Karpas-422 (cell line): ENCODE results near the gene CCL4L2. TPM values are rescaled to one million over a fixed set of nuclear protein-coding genes. Genes with fewer than 3 reads are reported as not detected.
"Not testable (repeated sequence)": the region's sequence is repeated elsewhere in the genome, so short reads cannot be mapped to it uniquely, and the experiment has no call there.

ENCODE experiments used
- DNase-seq: peaks from one replicate; pipeline ENCODE4 v3.0.0-alpha.2; 2015
- H2AFZ ChIP-seq: fragments of 200-600 bp; sonication (generic); 2 replicates; pipeline ENCODE4 v1.6.1; 2014; ENCODE audit warnings: antibody characterized with exemption, low read length, mixed read lengths
- H3K27ac ChIP-seq: fragments of 200-600 bp; sonication (generic); 2 replicates; pipeline ENCODE4 v1.5.1; 2014; ENCODE audit warnings: mild to moderate bottlenecking, low read length, moderate library complexity
- H3K27me3 ChIP-seq: fragments of 200-600 bp; sonication (generic); 2 replicates; pipeline ENCODE4 v1.6.1; 2014; ENCODE audit warnings: low read length, mixed read lengths
- H3K36me3 ChIP-seq: fragments of 200-600 bp; sonication (generic); 2 replicates; pipeline ENCODE4 v1.6.1; 2014; ENCODE audit warnings: low read length, mixed read lengths; ENCODE audit not compliant: insufficient read depth
- H3K4me1 ChIP-seq: fragments of 200-600 bp; sonication (generic); 2 replicates; pipeline ENCODE4 v1.6.1; 2014; ENCODE audit warnings: mild to moderate bottlenecking, low read length, mixed read lengths
- H3K4me2 ChIP-seq: fragments of 200-600 bp; sonication (generic); 2 replicates; pipeline ENCODE4 v1.6.1; 2014; ENCODE audit warnings: low read length, low read depth, mild to moderate bottlenecking; ENCODE audit not compliant: poor library complexity, severe bottlenecking
- H3K4me3 ChIP-seq: fragments of 200-600 bp; sonication (generic); 2 replicates; pipeline ENCODE4 v1.5.1; 2014; ENCODE audit warnings: mild to moderate bottlenecking, antibody characterized with exemption, low read length, mixed read lengths
- H3K79me2 ChIP-seq: fragments of 200-600 bp; sonication (generic); 2 replicates; pipeline ENCODE4 v1.6.1; 2014; ENCODE audit warnings: mild to moderate bottlenecking, low read length, mixed read lengths
- H3K9ac ChIP-seq: fragments of 200-600 bp; sonication (generic); 2 replicates; pipeline ENCODE4 v1.6.0; 2014; ENCODE audit warnings: low read length
- H3K9me2 ChIP-seq: fragments of 200-600 bp; sonication (generic), shearing (Covaris generic); replicated peaks from 2 replicates; pipeline ENCODE4 v1.6.0; 2014; ENCODE audit warnings: mild to moderate bottlenecking, low read length, moderate library complexity; ENCODE audit not compliant: insufficient read depth
- H3K9me3 ChIP-seq: fragments of 300-700, 200-600 bp; sonication (generic); 2 replicates; pipeline ENCODE4 v1.6.1; 2014; ENCODE audit warnings: low read length, mixed read lengths
- H4K20me1 ChIP-seq: fragments of 200-600 bp; sonication (generic); 2 replicates; pipeline ENCODE4 v1.6.1; 2014; ENCODE audit warnings: mild to moderate bottlenecking, antibody characterized with exemption, low read length, low read depth; ENCODE audit not compliant: insufficient read depth
- total RNA-seq: library from RNA; depleted of rRNA; stranded (reverse); fragments of >200 nt; shearing (Covaris generic); gene quantifications from 2 replicates; pipeline ENCODE4 v1.2.3, GENCODE V29; 2014; ENCODE audit warnings: low replicate concordance

The CCL4L2 gene
- total RNA-seq, 1 experiment from 2014 or later, result 14.9 TPM

DNA sequence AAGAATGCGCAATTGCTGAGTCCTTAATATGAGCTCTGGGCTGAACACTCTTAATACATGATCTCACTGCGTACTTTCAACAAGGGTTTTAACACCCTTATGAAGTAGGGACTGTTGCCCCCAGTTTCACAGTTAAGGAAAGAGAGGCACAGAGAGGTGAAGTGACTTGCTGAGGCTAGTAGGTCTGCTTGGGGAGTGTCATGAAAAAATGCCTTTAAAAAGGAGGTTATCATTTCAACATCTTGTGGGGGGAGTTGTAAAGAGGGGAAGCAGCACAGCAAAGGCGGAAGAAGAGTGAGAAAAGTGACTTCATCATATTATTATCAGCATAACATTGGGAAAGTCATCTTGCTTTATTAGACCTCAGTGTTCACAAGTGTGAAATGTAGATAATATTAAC lies 2.1 kb downstream of the CCL4L2 start:
- Histone ChIP-seq H3K9me2 (no peaks in the 10 kb centered on the region), H3K27ac (no peak overlapping the region), H2AFZ (no peak overlapping the region), H3K4me2 (no peak overlapping the region), H3K36me3 (no peaks in the 10 kb centered on the region), H3K27me3 (no peaks in the 10 kb centered on the region), H3K79me2 (no peaks in the 10 kb centered on the region), H3K4me3 (no peak overlapping the region), H3K9me3 (no peaks in the 10 kb centered on the region), H4K20me1 (no peaks in the 10 kb centered on the region), H3K9ac (no peak overlapping the region), H3K4me1 (peaks cover 38% of the 10 kb centered on the region)
- no peak for DNase-seq

GRCh38 chr17:36213695-36214094 lies 2.8 kb downstream of the CCL4L2 start:
- no peak overlapping the region for H2AFZ ChIP-seq
- no peaks in the 10 kb centered on the region for H3K36me3 ChIP-seq
- H3K9ac ChIP-seq, result no peak overlapping the region
- no peak overlapping the region for H3K27ac ChIP-seq
- no peak overlapping the region for H3K4me3 ChIP-seq
- no peaks in the 10 kb centered on the region for H3K9me2 ChIP-seq
- no peaks in the 10 kb centered on the region for H4K20me1 ChIP-seq
- no peaks in the 10 kb centered on the region for H3K27me3 ChIP-seq
- no peak for DNase-seq
- H3K4me1 ChIP-seq, result peaks cover 38% of the 10 kb centered on the region
- no peaks in the 10 kb centered on the region for H3K79me2 ChIP-seq
- no peaks in the 10 kb centered on the region for H3K9me3 ChIP-seq
- no peak overlapping the region for H3K4me2 ChIP-seq

- Histone ChIP-seq H3K36me3 (no peaks in the 10 kb centered on the region), H3K9me2 (no peaks in the 10 kb centered on the region), H3K4me1 (peaks cover 29% of the 10 kb centered on the region), H3K27me3 (no peaks in the 10 kb centered on the region), H3K27ac (no peak overlapping the region), H4K20me1 (no peaks in the 10 kb centered on the region), H3K9me3 (no peaks in the 10 kb centered on the region), H2AFZ (no peak overlapping the region), H3K4me3 (no peak overlapping the region), H3K79me2 (no peaks in the 10 kb centered on the region), H3K9ac (no peak overlapping the region), H3K4me2 (no peak overlapping the region)
- DNase-seq, result no peak
Observed at GRCh38 chr17:36214918-36215317, 4.1 kb downstream of the CCL4L2 start.

- not testable (repeated sequence) for H3K27me3 ChIP-seq
- peaks cover 21% of the 10 kb centered on the region for H3K4me1 ChIP-seq
Observed at GRCh38 chr17:36215406-36216308, 4.8 kb downstream of the CCL4L2 start.

GRCh38 chr17:36219556-36219955 lies 8.7 kb downstream of the CCL4L2 start:
- H3K9ac ChIP-seq, DNase-seq, H4K20me1 ChIP-seq, H3K4me2 ChIP-seq, H3K9me3 ChIP-seq, H3K9me2 ChIP-seq, H3K79me2 ChIP-seq, H3K36me3 ChIP-seq, H3K27me3 ChIP-seq, H3K4me3 ChIP-seq, H3K27ac ChIP-seq, H2AFZ ChIP-seq: not testable (repeated sequence)
- peaks cover 20% of the 10 kb centered on the region for H3K4me1 ChIP-seq

More at GRCh38 chr17:36215406-36216308, 4.8 kb downstream of the CCL4L2 start:
- not testable (repeated sequence) for H3K9ac ChIP-seq, H3K36me3 ChIP-seq, H2AFZ ChIP-seq, H3K27ac ChIP-seq, H3K4me3 ChIP-seq, H3K9me3 ChIP-seq, DNase-seq, H3K4me2 ChIP-seq, H4K20me1 ChIP-seq, H3K9me2 ChIP-seq, H3K79me2 ChIP-seq

GRCh38 chr17:36220737-36221580 lies 10.1 kb downstream of the CCL4L2 start:
- H3K9me2 ChIP-seq, H3K27ac ChIP-seq, H4K20me1 ChIP-seq, H3K4me3 ChIP-seq, H3K9me3 ChIP-seq, H3K27me3 ChIP-seq, H3K79me2 ChIP-seq, H3K36me3 ChIP-seq, H3K9ac ChIP-seq, H2AFZ ChIP-seq: not testable (repeated sequence)
- peak; percentile 40 for DNase-seq
- Histone ChIP-seq H3K4me2 (peak overlapping the region; percentile 7), H3K4me1 (peaks cover 20% of the 10 kb centered on the region)

GRCh38 chr17:36221581-36222100 lies 10.8 kb downstream of the CCL4L2 start:
- DNase-seq, H3K36me3 ChIP-seq, H3K9me3 ChIP-seq, H4K20me1 ChIP-seq, H3K9ac ChIP-seq, H3K4me3 ChIP-seq, H3K79me2 ChIP-seq, H3K27me3 ChIP-seq, H2AFZ ChIP-seq, H3K9me2 ChIP-seq, H3K27ac ChIP-seq: not testable (repeated sequence)
- H3K4me1 ChIP-seq, result peaks cover 20% of the 10 kb centered on the region
- peak overlapping the region; percentile 24 for H3K4me2 ChIP-seq

DNA sequence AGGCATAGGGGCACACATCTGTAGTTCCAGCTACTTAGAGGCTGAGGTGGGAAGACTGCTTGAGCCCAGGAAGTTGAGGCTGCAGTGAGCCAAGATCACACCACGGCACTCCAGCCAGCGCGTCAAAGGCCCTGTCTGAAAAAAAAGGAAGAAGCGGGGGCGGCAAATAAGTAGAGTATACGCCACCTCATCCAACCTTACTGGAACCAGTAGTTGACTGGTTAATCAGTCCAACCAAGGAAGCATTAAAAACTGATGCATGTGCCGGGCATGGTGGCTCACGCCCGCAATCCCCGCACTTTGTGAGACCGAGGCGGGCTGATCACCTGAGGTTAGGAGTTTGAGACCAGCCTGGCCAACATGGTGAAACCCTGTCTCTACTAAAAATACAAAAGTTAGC lies 12.1 kb downstream of the CCL4L2 start:
- not testable (repeated sequence) for H3K9ac ChIP-seq, H3K4me2 ChIP-seq, H3K79me2 ChIP-seq, H3K27me3 ChIP-seq, H3K9me3 ChIP-seq, H2AFZ ChIP-seq, H4K20me1 ChIP-seq, H3K36me3 ChIP-seq, DNase-seq, H3K9me2 ChIP-seq, H3K27ac ChIP-seq, H3K4me3 ChIP-seq
- H3K4me1 ChIP-seq, result peaks cover 20% of the 10 kb centered on the region
